K562 (cell line): ENCODE results near the gene BCL2L12. TPM values are rescaled to one million over a fixed set of nuclear protein-coding genes. Genes with fewer than 3 reads are reported as not detected.

Source experiments
- ARID3B ChIP-seq: fragments of 250-450 bp; sonication (Bioruptor Pico); IDR thresholded peaks from 2 replicates; pipeline ENCODE4 v1.4.0; 2020; ENCODE audit warnings: borderline replicate concordance
- ARID4B ChIP-seq: sonication (generic); formaldehyde crosslinking; IDR thresholded peaks from 2 replicates; pipeline ENCODE4 v1.8.0; 2022; ENCODE audit warnings: mild to moderate bottlenecking, missing genetic modification reagents
- KLF1 ChIP-seq: fragments of 450-650 bp; IDR thresholded peaks from 2 replicates; pipeline ENCODE4 v1.6.1; 2016; ENCODE audit warnings: missing genetic modification characterization, missing compliant biosample characterization
- MGA ChIP-seq: fragments of 450-650 bp; IDR thresholded peaks from 2 replicates; pipeline ENCODE4 v1.6.1; 2016; ENCODE audit warnings: mild to moderate bottlenecking, moderate library complexity
- NKRF ChIP-seq: fragments of 450-650 bp; IDR thresholded peaks from 2 replicates; pipeline ENCODE4 v1.6.1; 2016; ENCODE audit warnings: borderline replicate concordance
- TAF7 ChIP-seq: fragments of 450-650 bp; IDR thresholded peaks from 2 replicates; pipeline ENCODE4 v1.6.1; 2016; ENCODE audit warnings: missing genetic modification characterization, missing compliant biosample characterization
- polyA plus RNA-seq, 8 experiments: library from polyadenylated mRNA; depleted of rRNA in 4 of 8; stranded (reverse) in 5 of 8; unstranded in 3 of 8; fragments of >200 nt; fragmentation: Nextera tagmentation in 2 of 8; fragmentation: Illumina TruSeq in 1 of 8; extraction: Ambion mirVana in 2 of 8; extraction: Trizol in 1 of 8; gene quantifications; 2 replicates each; pipeline versions ENCODE4 v1.2.1 to v1.2.3, GENCODE V29; 2011 to 2014; ENCODE audit warnings: inconsistent platforms in 1 of 8, missing spikeins in 1 of 8
- total RNA-seq, 7 experiments: library from RNA; depleted of rRNA in 6 of 7; stranded (reverse); fragments of >200 nt in 6 of 7; fragmentation: Illumina TruSeq in 2 of 7; extraction: Trizol in 2 of 7; gene quantifications; 2 replicates each; pipeline versions ENCODE4 v1.2.1 to v1.2.3, GENCODE V29; 2011 to 2021; ENCODE audit warnings: low replicate concordance in 1 of 7

The BCL2L12 gene
- total and polyA plus RNA-seq, 9 of the 15 experiments (the other 6 are each of a cell fraction or from before 2014, with no cell fraction given): 7.4 to 263 (median 81.2) TPM

- 0 out of 2 replicates have a peak, but pooled peaks have one; percentile 23 for TF ChIP-seq KLF1 (tag)
- TF ChIP-seq NKRF: peak; percentile 99
- 0 out of 2 replicates have a peak, but pooled peaks have one; percentile 38 for TF ChIP-seq ARID3B (CRISPR knock-in tag)
- TF ChIP-seq TAF7: peak; percentile 89
- no peak for TF ChIP-seq MGA
- peak; percentile 95 for TF ChIP-seq ARID4B (CRISPR knock-in tag)
Observed at GRCh38 chr19:49677231-49677900, 11.6 kb downstream of the BCL2L12 start, which contains the start of gene PRMT1 (continued).
